ENCODE data around the gene HAUS7.

DNA sequence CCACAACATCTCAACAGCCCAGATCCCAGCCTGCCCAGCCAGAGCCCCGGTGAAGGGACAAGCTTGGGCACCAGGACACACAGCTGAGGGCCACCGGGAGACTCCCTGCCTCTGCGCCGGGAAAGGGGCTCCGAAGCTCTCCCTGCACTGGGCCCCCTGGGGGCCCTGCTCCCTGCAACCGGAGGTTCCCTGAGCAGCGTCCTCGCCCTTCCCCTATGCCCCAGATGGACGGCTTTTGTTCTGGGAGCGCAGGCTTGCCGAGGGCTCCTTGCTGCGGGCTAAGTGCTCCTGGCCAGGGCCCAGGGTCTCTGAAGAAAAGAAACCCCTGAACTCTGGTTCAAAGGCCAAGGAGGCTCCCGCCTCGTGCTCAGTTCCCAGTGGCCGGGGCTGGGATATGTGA, 60.0 kb downstream of the HAUS7 start:
- TF ChIP-seq CTCF (IDR thresholded peaks at IDR 0.05) = no peak
- TF ChIP-seq POLR2AphosphoS5 (IDR thresholded peaks at IDR 0.05) = no peak

Measured in stomach (tissue), 4 donors.